Measurements from ENCODE around the gene ARFIP2. TPM values are rescaled to one million over a fixed set of nuclear protein-coding genes. Genes with fewer than 3 reads are reported as not detected.

Gene ARFIP2
- total and polyA plus RNA-seq, 7 donors, result 33.9 to 68.0 (median 37.2) TPM

GRCh38 chr11:6469599-6469998 is 11.5 kb downstream of the ARFIP2 start:
- H3K4me3 ChIP-seq, result no peak overlapping the region
- H3K9me3 ChIP-seq, result no peaks in the 10 kb centered on the region
- 15 to 70% methylated on average over 1 of the region's 1 CpG for WGBS, 2 donors
- H3K36me3 ChIP-seq, result peaks cover 0 to 10% (median under 1%) of the 10 kb centered on the region in 4 donors
- DNase-seq, result no peak
- TF ChIP-seq POLR2A (IDR thresholded peaks at IDR 0.05) (no peak), POLR2AphosphoS5 (IDR thresholded peaks at IDR 0.05) (no peak), EP300 (IDR thresholded peaks at IDR 0.05) (no peak), CTCF (IDR thresholded peaks at IDR 0.05) (no peak)
- no peaks in the 10 kb centered on the region for H3K27me3 ChIP-seq
- H3K27ac ChIP-seq, result peak overlapping the region; percentile 50 to 68 (median 60)
- intact Hi-C loops (cut with DNase I), result no loop called here
- peaks cover 0 to 40% (median 31%) of the 10 kb centered on the region in 4 donors for H3K4me1 ChIP-seq

- H3K4me1 ChIP-seq, result peaks cover 0 to 37% (median 26%) of the 10 kb centered on the region in 4 donors
- H3K27ac ChIP-seq, result peak overlapping the region; percentile 50 to 68 (median 60)
- no peak overlapping the region for H3K4me3 ChIP-seq
- H3K9me3 ChIP-seq, result no peaks in the 10 kb centered on the region
- DNase-seq, result peak; percentile 92
- 45 to 63% methylated on average over 6 of the region's 6 CpGs for WGBS, 2 donors
- intact Hi-C loops (cut with DNase I), result no loop called here
- peaks cover 0 to 17% (median 8%) of the 10 kb centered on the region in 4 donors for H3K36me3 ChIP-seq
- no peaks in the 10 kb centered on the region for H3K27me3 ChIP-seq
- TF ChIP-seq POLR2A (IDR thresholded peaks at IDR 0.05) (no peak), POLR2AphosphoS5 (IDR thresholded peaks at IDR 0.05) (peak in 3 of 4 donors; percentile 18 to 56 (median 34))
Observed at GRCh38 chr11:6468712-6469495, 12.2 kb downstream of the ARFIP2 start.

- DNase-seq, result no peak
- Histone ChIP-seq H3K27ac (no peak overlapping the region), H3K36me3 (peaks cover 25 to 97% (median 55%) of the 10 kb centered on the region in 4 donors), H3K4me1 (no peaks in the 10 kb centered on the region), H3K27me3 (no peaks in the 10 kb centered on the region), H3K4me3 (no peak overlapping the region), H3K9me3 (no peaks in the 10 kb centered on the region)
- TF ChIP-seq EP300 (IDR thresholded peaks at IDR 0.05) (no peak), POLR2AphosphoS5 (IDR thresholded peaks at IDR 0.05) (no peak), CTCF (IDR thresholded peaks at IDR 0.05) (no peak), POLR2A (IDR thresholded peaks at IDR 0.05) (no peak)
- 72 to 76% methylated on average over 1 of the region's 1 CpG for WGBS, 2 donors
- intact Hi-C loops (cut with DNase I), result no loop called here
Observed at GRCh38 chr11:6459099-6459450, 22.1 kb downstream of the ARFIP2 start.

GRCh38 chr11:6458352-6459098 is 22.6 kb downstream of the ARFIP2 start:
- Histone ChIP-seq H3K4me3 (no peak overlapping the region), H3K27ac (no peak overlapping the region), H3K36me3 (peaks cover 25 to 97% (median 52%) of the 10 kb centered on the region in 4 donors), H3K27me3 (no peaks in the 10 kb centered on the region), H3K9me3 (no peaks in the 10 kb centered on the region), H3K4me1 (no peaks in the 10 kb centered on the region)
- intact Hi-C loops (cut with DNase I), result no loop called here
- WGBS, 2 donors, result 86% methylated on average over 2 of the region's 2 CpGs
- no peak for DNase-seq
- TF ChIP-seq POLR2AphosphoS5 (IDR thresholded peaks at IDR 0.05), result no peak
- TF ChIP-seq CTCF (IDR thresholded peaks at IDR 0.05), result no peak
- TF ChIP-seq POLR2A (IDR thresholded peaks at IDR 0.05), result no peak
- no peak for TF ChIP-seq EP300 (IDR thresholded peaks at IDR 0.05)

Data from sigmoid colon (tissue), 7 donors.